OCI-LY7 (cell line): ENCODE measurements around the gene AHCYL1. TPM values are rescaled to one million over a fixed set of nuclear protein-coding genes. Genes with fewer than 3 reads are reported as not detected.

Source experiments
- BruUV-seq: library from RNA; stranded (reverse); fragments of 400-500 nt; replicated peaks from 2 replicates; lab custom pipeline; 2021; lab: Mats Ljungman, UMichigan
- CTCF ChIA-PET: fragments of 300-600 bp; sonication (Branson Sonifier 250); formaldehyde crosslinking; loops from one replicate; lab custom pipeline; 2022; ENCODE audit warnings: antibody characterized with exemption; ENCODE audit not compliant: unreplicated experiment; lab: Charles Lee
- POLR2A ChIA-PET: fragments of 300-600 bp; sonication (Branson Sonifier 250); formaldehyde crosslinking; loops from one replicate; lab custom pipeline; 2022; ENCODE audit warnings: antibody characterized with exemption; lab: Charles Lee
- DNase-seq: peaks from one replicate; pipeline ENCODE4 v3.0.0-alpha.2; 2015; ENCODE audit warnings: low spot score
- H2AFZ ChIP-seq: fragments of 200-600 bp; sonication (generic), shearing (Covaris generic); 2 replicates; pipeline ENCODE4 v1.6.1; 2014; ENCODE audit warnings: mild to moderate bottlenecking, antibody characterized with exemption, low read length, moderate library complexity
- H3K27ac ChIP-seq: fragments of 200-600 bp; sonication (generic); 2 replicates; pipeline ENCODE4 v1.5.1; 2014; ENCODE audit warnings: mixed run types, low read depth, mild to moderate bottlenecking, moderate library complexity, low read length, inconsistent platforms; ENCODE audit not compliant: poor library complexity, severe bottlenecking
- H3K36me3 ChIP-seq: fragments of 200-600 bp; sonication (generic); 2 replicates; pipeline ENCODE4 v1.6.1; 2014; ENCODE audit warnings: mild to moderate bottlenecking, antibody characterized with exemption, low read length, moderate library complexity, mixed read lengths; ENCODE audit not compliant: insufficient read depth
- H3K4me1 ChIP-seq: fragments of 200-600 bp; sonication (generic); 2 replicates; pipeline ENCODE4 v1.5.1; 2014; ENCODE audit warnings: mild to moderate bottlenecking, low read length; ENCODE audit not compliant: insufficient read depth, poor library complexity, severe bottlenecking
- H3K4me2 ChIP-seq: fragments of 200-600 bp; sonication (generic); 2 replicates; pipeline ENCODE4 v1.6.1; 2014; ENCODE audit warnings: mild to moderate bottlenecking, low read length
- H3K4me3 ChIP-seq: fragments of 200-600 bp; sonication (generic); 2 replicates; pipeline ENCODE4 v1.5.1; 2014; ENCODE audit warnings: mild to moderate bottlenecking, low read depth, low read length; ENCODE audit not compliant: poor library complexity, severe bottlenecking
- H3K79me2 ChIP-seq: fragments of 200-600 bp; sonication (generic); 2 replicates; pipeline ENCODE4 v1.6.1; 2016; ENCODE audit warnings: low read depth, mild to moderate bottlenecking, low read length, moderate library complexity, mixed read lengths; ENCODE audit not compliant: insufficient read depth
- H3K9me2 ChIP-seq: fragments of 200-600 bp; sonication (generic); 2 replicates; pipeline ENCODE4 v1.6.1; 2016; ENCODE audit warnings: mild to moderate bottlenecking, low read length, mixed read lengths; ENCODE audit not compliant: insufficient read depth
- H3K9me3 ChIP-seq: fragments of 200-600 bp; sonication (generic); 2 replicates; pipeline ENCODE4 v1.6.1; 2014; ENCODE audit warnings: mild to moderate bottlenecking, mixed run types, low read length, mixed read lengths
- H4K20me1 ChIP-seq: fragments of 200-600 bp; sonication (generic); 2 replicates; pipeline ENCODE4 v1.6.1; 2014; ENCODE audit warnings: mild to moderate bottlenecking, antibody characterized with exemption, low read length, moderate library complexity, mixed read lengths; ENCODE audit not compliant: insufficient read depth
- EZH2phosphoT487 ChIP-seq: fragments of 200-600 bp; sonication (generic); IDR thresholded peaks from 2 replicates; pipeline ENCODE4 v1.6.1; 2018; ENCODE audit warnings: low read depth, borderline replicate concordance, mild to moderate bottlenecking, mixed run types, antibody characterized with exemption, low read length, moderate library complexity, mixed read lengths
- intact Hi-C: fragments of 100-400 bp; cut with micrococcal nuclease; formaldehyde crosslinking; loops from one replicate; pipeline ENCODE4 v1.10.0; 2022; ENCODE audit not compliant: unreplicated experiment
- total RNA-seq, 2 experiments: library from RNA; depleted of rRNA in 1 of 2; stranded (reverse); fragments of >200 nt in 1 of 2; shearing (Covaris generic) in 1 of 2; gene quantifications; 2 replicates each; pipeline ENCODE4 v1.2.3, GENCODE V29; 2014 to 2022
- TF ChIP-seq, protein P1 (sequence below): fragments of 200-600 bp; sonication (generic); conservative IDR thresholded peaks from 2 replicates; pipeline ENCODE4 v1.5.1; 2014; ENCODE audit warnings: mild to moderate bottlenecking, antibody characterized with exemption, low read length, moderate library complexity, mixed read lengths

Gene AHCYL1
- total RNA-seq, 2 experiments from 2014 or later, result 20.5 to 45.5 TPM

- Histone ChIP-seq H3K9me2 (no peaks in the 10 kb centered on the region), H3K79me2 (no peaks in the 10 kb centered on the region), H3K36me3 (no peaks in the 10 kb centered on the region), H3K4me1 (no peaks in the 10 kb centered on the region), H3K4me2 (no peak overlapping the region), H2AFZ (no peak overlapping the region), H3K9me3 (no peaks in the 10 kb centered on the region), H3K4me3 (no peak overlapping the region), H4K20me1 (no peaks in the 10 kb centered on the region), H3K27ac (no peak overlapping the region)
- no peak for DNase-seq
- intact Hi-C loops, result no loop called here
- BruUV-seq, result no TSS peak
- ChIA-PET CTCF (interaction anchor here (0.7 kb wide), 1 partner anchor 12 kb away, joined by 3 read pairs; no protein-coding TSS in a partner anchor), POLR2A (interaction anchor here (1.0 kb wide), 1 partner anchor 8 kb away, joined by 4 read pairs; no protein-coding TSS in a partner anchor)
- no peak for TF ChIP-seq EZH2phosphoT487
- TF ChIP-seq, protein P1, sequence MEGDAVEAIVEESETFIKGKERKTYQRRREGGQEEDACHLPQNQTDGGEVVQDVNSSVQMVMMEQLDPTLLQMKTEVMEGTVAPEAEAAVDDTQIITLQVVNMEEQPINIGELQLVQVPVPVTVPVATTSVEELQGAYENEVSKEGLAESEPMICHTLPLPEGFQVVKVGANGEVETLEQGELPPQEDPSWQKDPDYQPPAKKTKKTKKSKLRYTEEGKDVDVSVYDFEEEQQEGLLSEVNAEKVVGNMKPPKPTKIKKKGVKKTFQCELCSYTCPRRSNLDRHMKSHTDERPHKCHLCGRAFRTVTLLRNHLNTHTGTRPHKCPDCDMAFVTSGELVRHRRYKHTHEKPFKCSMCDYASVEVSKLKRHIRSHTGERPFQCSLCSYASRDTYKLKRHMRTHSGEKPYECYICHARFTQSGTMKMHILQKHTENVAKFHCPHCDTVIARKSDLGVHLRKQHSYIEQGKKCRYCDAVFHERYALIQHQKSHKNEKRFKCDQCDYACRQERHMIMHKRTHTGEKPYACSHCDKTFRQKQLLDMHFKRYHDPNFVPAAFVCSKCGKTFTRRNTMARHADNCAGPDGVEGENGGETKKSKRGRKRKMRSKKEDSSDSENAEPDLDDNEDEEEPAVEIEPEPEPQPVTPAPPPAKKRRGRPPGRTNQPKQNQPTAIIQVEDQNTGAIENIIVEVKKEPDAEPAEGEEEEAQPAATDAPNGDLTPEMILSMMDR, result no peak
Measured at GRCh38 chr1:110065841-110066240, 81.3 kb downstream of the AHCYL1 start.

DNA sequence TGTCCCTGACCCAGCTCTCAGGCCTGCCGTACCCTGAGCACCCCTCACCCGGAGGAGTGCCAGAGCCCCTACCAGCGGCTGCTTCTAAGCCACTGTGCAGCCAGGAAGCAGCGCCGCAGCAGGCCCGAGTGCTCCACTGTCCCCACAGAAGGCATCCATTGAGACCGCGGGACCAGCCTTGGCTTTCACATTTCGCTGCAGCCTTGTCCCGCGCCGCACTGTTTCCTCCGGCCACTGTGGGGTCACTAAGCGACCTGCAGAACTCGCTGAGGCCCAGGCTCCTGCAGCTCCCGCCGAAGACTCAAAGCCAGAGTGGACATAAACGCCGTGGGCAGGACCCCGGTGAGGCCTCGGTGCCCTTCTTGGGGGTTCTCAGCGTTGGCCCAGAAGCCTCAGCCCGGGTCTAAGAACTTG, 82.9 kb downstream of the AHCYL1 start:
- no peak overlapping the region for H3K27ac ChIP-seq
- TF ChIP-seq, protein P1, result no peak
- no peak for TF ChIP-seq EZH2phosphoT487
- no peak overlapping the region for H3K4me2 ChIP-seq
- POLR2A ChIA-PET, result interaction anchor here (0.6 kb wide), 1 partner anchor 344 kb away, joined by 3 read pairs; no protein-coding TSS in a partner anchor
- no TSS peak for BruUV-seq
- CTCF ChIA-PET, result no interaction called here
- no peak overlapping the region for H3K4me3 ChIP-seq
- DNase-seq, result no peak
- H4K20me1 ChIP-seq, result no peaks in the 10 kb centered on the region
- H3K9me3 ChIP-seq, result no peaks in the 10 kb centered on the region
- H2AFZ ChIP-seq, result no peak overlapping the region
- H3K36me3 ChIP-seq, result no peaks in the 10 kb centered on the region
- intact Hi-C loops, result no loop called here
- H3K9me2 ChIP-seq, result no peaks in the 10 kb centered on the region
- H3K79me2 ChIP-seq, result no peaks in the 10 kb centered on the region
- no peaks in the 10 kb centered on the region for H3K4me1 ChIP-seq

- TF ChIP-seq EZH2phosphoT487, result no peak
- TF ChIP-seq, protein P1, result no peak
- no TSS peak for BruUV-seq
- no peaks in the 10 kb centered on the region for H4K20me1 ChIP-seq
- no peak overlapping the region for H2AFZ ChIP-seq
- H3K4me3 ChIP-seq, result no peak overlapping the region
- no peaks in the 10 kb centered on the region for H3K36me3 ChIP-seq
- no peaks in the 10 kb centered on the region for H3K9me2 ChIP-seq
- no peak overlapping the region for H3K4me2 ChIP-seq
- H3K9me3 ChIP-seq, result no peaks in the 10 kb centered on the region
- CTCF ChIA-PET, result no interaction called here
- H3K4me1 ChIP-seq, result no peaks in the 10 kb centered on the region
- H3K27ac ChIP-seq, result no peak overlapping the region
- POLR2A ChIA-PET, result interaction anchor here (0.6 kb wide), 1 partner anchor 344 kb away, joined by 3 read pairs; no protein-coding TSS in a partner anchor
- no peaks in the 10 kb centered on the region for H3K79me2 ChIP-seq
- DNase-seq, result no peak
- intact Hi-C loops, result no loop called here
Measured at GRCh38 chr1:110067893-110068645, 83.5 kb downstream of the AHCYL1 start.
